Cerebellar nuclear complex (tissue), 1 donor: ENCODE measurements around the gene MPP2.
A peak's percentile ranks its signal among the peaks of the same experiment; 100 is the strongest.
"Not testable (repeated sequence)": the region's sequence is repeated elsewhere in the genome, so short reads cannot be mapped to it uniquely, and the experiment has no call there.

Source experiments
- DNase-seq, 2 experiments: peaks; one replicate each; lab custom pipeline; 2025; lab: John Stamatoyannopoulos, UW

The MPP2 gene

DNA sequence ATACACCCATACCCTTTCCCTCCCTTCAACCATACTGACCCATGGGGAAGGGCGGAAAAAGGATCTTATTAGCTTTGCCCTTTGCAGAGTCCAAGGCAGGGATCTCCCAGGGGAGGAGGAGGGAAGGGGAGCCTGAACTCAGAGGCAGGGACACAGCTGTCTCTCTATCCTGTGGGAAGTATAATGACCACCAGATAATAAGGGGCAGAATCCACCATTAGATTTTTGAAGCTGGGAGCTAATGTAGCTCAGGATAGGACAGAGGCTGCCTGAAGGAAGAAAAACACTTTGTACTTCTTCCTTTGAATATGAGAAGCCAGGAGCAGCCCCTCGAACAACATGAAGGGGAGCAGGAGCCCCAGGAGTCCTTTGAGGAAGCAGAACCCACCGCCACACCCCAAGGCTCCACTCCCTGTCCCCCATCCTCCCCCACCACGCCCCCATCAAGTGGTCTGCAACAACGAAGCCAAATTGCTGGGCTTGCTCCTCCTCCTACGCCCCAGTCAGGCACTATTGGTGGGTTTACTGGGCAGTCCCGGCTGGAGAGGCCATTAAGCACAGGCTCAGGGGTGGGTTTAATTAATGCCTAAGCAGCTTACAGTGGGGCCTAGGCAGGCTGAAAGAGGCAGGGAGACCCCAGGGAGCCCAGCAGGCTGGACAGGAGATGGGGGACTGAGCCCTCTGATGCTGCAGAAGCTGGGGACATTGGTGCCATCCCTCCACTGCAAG lies 5.3 kb downstream of the MPP2 start:
- no peak for DNase-seq

DNA sequence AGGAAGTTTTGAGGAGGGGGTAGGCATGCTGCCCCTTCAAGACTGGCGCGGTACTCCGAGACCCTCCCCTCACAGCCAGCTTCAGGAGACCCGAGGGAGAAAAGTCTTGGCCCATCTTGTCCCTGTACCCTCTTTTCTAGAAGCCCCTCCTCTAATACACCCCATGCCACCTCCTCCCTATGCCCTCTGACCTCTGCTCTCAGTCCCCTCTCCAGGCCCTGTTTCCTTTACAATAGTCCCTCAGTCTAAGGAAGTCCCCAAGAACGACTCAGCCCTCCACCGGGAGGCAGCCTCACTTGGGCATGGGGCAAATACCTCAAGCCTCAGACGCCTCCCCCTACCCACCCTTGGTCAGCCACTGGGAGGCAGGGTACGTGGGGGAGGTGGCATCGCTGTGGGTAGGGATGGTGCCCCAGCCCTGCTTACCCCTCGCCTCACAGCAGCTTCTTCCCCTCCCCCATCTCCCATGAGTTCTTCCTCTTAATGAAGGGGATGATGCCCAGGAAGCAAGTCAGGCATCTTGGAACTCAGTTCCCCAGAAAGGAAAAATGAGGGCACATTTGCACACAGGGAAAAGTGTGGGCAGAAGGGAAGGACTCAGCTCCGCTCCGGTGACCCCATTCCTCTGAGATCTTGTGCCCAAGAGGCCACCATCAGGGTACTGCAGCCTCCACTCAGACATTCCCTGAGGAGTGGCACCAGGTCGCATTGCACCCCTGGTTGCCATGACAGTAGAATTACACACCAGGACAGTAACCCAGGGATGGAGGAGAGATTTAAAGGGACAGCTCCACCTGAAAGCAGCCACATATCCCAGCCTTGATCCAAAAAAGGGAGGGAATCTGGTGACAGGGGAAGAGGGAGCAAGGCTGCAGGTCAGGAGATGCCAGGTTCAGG lies 6.2 kb downstream of the MPP2 start:
- no peak for DNase-seq

DNA sequence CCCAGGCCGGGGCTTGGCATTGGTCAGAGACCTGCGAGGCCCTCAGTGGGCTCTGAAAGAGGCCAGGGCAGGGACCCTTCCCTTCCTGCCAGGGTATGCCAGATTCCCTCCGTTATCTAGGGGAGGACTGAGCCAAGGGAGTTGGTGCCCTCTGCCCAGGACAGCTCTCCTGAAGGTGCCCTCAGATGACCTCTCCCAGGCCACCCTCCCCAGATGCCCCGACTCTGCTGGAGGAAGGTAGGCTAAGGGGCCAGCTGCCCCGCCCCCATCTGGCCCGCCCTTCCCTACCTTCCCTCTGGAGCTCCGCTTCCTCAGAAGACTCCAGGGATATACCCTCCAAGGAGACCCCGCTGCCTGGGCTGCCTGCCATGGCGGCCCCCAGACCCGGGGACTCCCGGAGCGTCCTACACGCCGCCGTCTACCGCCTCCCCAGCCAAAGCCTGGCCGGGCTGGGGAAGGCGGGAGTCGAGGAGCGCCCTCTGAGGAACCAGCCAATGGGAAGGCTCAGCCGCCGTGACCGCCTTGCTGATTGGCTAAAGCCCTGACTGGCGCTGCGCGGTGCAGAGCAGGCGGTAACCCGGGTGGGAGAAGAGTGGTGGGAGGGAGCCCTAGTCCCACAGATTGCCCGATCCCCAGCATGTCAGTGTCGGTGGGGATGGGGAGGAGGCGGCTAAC lies 7.0 kb downstream of the MPP2 start:
- DNase-seq: peak in 1 of 2 experiments; percentile 63

DNA sequence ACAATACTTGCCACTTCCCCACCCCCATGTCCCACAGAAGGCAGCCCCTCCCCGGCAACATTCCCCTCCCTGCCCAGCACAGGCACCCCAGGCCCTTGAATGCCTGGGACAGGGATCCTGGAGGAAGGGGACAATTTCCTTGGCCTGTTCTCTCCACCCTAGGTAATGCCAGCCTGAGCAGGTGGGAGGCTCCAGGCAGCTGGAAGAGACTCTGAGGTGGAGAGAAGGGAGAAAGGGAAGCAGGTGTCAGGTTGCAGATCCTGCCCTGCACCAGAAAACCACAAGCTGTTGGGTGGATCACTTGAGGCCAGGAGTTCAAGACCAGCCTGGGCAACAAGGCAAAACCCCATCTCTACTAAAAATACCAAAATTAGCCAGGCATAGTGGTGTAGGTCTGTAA lies 8.9 kb downstream of the MPP2 start:
- DNase-seq: no peak

DNA sequence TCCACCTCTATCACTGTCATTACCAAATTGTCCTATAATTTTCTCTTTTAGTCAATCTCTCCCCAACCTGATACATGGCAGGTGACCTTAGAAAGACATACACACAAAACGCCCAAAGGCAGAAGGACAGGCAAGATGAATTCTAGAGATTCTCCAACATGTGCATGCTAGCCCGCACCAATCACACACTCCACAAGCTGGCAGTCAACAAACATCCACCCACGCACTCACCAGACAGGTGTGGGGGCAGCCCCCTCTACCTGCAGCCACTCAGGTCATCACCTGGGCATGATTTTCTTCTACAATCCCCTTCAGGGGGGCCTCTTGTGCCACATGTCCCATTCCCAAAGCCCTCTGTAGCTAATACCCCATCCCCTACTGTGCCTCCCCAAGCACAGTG lies 9.5 kb downstream of the MPP2 start:
- DNase-seq: no peak

GRCh38 chr17:43894494-43894893 lies 12.8 kb downstream of the MPP2 start:
- DNase-seq: not testable (repeated sequence)

DNA sequence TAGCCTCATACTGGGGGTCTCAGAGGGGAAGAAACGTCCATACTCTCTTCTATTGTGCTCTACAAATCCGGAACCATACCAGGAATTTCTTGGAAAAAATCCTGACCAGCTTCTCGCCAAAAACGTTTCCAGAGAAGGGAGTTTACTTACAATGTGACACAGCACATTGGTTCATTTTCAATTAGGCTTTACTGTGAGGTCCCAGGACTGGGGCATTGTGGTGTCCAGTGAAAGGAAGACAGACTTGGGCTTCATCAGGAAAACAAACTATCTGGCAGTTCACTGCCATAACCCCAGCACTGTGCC lies 14.7 kb downstream of the MPP2 start:
- no peak for DNase-seq

DNA sequence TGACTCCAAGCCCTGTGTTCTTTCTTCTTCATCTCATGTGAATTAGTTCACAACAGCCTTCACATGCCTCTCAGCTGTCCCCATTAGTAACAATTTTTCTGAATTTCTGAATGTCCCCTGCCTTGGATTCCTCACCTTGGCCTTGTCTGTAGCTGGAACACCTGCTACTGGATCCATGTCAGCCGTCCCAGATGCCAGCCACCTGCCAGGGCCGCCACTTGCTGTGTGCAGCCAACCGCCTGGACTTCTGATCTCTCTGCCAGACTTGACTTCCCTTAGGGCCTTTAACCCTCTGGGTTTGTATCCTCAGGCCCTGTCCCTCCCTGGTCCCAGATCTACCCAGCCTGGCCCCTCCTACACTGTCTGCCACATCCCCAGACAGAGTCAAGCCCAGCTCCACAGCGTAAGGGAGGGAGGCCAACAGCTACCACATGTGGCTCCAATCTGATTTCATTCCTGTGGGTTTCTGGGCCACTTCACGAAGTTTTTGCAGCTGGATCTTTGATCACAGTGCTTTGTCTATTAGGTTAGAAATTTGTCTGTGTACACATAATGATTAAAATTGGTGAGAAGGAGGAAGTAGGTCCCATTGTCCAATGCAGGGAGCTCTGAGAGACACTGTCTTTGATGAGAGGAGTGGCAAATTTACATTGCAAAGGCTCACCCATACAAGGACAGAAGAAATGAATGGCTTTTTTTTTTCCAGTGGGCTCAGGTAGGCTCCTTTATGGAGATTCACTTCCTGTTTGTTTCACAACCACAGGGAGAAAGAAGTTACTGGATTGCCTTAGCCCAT lies 15.3 kb downstream of the MPP2 start:
- DNase-seq: no peak

GRCh38 chr17:43890240-43890639 lies 17.1 kb downstream of the MPP2 start:
- DNase-seq: no peak

- no peak for DNase-seq
Measured at GRCh38 chr17:43888548-43888947, 18.8 kb downstream of the MPP2 start.

DNA sequence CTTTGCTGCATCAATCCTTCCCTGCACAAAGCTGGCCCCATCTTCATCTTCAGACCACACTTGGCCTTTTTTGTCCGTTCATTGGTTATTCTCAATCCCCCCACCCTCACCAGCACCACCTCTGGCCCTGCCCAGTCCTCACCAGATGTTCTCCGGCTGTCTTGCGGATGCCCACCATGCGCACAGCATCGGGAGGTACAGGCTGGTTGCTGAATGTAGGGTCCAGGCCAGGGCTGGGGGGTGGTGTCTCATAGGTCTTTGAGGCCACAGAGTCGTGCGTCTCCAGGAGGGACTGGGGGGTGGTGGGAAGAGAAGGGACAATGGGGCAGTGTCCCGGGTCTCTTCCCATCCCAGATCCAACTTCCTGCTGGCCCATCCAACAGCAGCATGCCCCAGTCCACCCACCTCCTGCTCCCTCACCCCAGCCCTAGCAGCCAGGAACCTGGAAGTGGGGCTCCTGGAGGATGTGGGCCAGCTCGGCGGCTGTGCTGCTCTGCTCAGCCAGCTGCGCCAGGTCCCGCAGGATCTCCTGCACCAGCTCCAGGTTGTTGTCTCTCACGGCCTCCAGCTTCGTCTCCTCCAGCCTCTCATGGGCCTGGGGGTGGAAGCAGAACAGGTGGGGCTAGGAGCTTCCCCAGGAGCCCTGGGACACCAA lies 24.4 kb downstream of the MPP2 start:
- no peak for DNase-seq

GRCh38 chr17:43881758-43882505 lies 25.4 kb downstream of the MPP2 start:
- DNase-seq: no peak

DNA sequence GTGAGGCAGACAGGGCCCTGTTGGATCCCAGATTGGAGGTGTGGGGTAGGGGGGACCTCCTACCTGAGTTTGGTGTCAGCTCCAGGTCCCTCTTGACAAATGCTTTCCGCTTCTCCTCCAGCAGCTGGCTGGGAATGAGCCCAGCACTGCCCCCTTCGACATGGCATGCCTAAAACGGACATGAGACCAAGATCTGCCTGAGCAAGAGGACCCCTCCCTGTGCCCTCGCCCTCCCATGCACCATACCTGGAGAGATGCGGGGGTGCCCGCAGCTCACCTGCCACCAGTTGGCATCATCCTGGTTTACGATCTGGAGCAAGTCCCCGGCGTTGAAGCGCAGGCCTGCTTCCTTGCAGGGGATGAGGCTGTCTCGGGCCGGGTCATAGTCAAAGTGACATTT lies 26.2 kb downstream of the MPP2 start:
- no peak for DNase-seq

DNA sequence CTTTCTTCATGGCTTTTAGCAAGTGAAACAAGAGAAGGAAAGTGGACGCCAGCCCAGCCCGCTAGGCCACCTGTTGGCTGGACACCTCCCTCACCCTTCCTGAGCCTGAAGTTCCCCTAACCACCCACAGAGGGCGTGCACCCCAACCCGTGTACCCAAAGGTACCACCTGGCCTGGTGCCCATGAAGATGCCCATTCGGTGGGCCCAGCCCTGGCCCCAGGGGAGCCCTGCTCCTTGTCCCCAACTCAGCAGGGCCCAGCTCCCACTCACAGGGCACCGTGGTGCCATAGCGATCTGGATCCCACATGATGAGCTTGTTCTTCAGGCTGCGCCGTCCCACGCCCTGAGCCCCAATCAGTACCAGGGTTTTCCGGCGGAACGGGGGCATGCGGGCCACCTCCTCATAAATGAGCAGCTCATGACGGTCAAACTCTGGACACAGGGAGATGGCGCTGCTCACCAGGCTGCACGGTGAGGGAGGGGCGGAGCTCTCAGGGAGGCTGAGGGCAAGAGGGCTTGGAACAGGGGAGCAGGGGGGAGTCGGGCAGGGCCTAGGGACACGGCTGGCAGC lies 26.8 kb downstream of the MPP2 start:
- DNase-seq: no peak

DNA sequence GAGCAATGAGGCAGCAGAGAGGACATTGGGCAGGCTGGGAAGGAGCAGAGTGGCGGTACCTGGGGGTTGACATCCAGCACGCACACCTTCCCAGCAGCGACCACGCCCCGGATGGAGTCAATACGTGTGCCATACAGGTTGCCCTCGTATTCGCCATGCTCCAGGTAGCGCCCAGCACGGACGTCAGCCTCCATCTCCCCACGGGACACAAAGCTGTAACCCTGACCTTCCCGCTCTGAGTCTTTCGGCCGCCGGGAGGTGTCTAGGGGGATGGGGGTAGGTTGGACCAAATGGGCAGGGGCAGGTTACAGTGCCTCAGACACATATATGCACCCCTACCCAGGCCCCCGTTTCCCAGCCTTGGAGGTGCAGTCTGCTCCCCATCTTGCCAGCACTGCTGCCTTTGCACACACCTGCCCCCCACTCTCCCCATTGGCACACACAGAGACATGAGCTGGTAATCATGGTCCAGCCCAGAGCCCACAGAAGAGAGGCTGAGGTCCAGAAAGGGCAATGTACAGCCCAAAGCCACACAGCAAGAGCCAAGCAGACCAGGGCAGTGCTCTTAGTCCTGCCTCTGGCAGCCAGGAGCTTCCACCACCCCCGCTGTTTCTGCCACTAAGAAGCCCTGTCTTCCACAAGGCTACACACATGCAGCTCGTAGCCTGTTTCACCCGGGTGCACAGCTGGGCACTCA lies 27.5 kb downstream of the MPP2 start:
- DNase-seq: no peak

DNA sequence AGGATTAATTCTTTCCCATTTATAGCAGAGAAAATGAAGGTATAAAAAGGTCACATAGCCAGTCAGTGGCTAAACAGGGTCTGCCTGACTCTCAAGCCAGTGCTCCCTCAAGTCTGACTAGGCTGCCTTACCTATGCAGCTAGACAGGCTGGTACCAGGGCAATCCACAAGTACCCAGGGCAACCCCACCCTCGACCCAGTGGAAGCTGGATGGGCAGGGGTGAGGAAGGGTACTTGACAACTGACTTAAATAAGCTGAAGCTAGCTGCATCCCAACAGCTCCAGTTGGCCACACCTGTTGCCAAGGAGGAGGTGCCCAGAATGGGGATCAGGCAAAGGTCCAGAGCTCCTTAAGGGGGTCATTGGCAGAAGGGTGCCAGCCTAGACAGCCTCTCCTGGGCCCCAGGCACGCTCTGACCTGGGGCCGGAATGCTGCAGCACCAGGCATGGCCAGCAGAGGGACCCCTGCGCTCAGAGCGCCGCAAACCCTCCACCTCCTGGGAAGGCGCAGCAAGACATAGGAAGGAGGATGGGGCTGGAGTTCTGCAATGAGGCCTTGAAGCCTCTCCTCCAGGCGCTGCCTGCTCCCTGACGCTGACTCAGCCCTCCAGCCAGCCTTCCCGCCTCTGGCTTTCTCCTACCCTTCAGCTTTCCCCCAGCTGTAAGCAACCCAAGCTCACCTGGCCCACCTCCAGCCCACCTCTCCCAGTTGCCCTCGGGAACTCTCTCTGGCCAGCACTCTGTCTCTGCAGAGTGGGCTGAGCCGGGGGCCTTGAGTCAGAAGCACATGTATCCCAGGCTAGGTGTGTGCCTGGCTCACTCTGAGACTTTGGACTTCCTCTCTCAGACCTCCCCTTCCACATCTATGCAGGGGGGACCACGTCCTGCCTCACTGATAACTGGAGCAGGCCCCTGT lies 28.8 kb downstream of the MPP2 start:
- peak in 1 of 2 experiments; percentile 26 for DNase-seq

DNA sequence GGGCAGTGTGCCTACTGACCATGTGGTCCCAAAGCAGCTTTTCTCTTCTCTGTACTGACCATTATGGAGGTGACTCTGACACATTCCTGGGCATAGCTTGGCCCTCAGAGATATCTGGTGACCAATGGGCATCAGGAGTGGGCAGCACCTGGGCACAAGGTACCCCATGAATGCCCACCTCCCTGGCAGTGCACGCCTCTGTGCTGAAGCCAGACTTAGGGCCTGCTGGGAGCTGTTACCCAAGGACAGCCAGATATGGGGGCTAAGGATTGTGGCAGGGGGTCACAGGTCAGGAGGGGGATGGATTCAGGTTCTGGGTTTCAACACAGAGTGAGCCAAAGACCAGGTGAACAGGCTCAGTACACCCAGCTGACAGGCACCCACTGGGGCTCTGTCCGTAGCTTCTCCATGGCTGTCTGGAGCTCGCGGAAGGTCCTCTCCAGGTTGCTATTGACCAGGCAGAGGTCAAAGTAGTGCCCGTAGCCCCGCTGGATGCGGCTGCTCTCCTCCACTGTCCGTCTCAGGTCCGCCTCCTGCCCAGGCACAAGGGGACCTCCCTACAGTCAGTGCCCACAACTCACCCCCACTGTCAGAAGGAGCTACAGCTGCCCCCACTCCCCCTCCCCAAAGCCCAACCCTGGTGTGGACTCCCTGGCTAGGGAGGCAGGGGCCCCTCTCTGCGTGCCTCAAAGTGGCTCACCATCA lies 29.7 kb downstream of the MPP2 start:
- DNase-seq: no peak

DNA sequence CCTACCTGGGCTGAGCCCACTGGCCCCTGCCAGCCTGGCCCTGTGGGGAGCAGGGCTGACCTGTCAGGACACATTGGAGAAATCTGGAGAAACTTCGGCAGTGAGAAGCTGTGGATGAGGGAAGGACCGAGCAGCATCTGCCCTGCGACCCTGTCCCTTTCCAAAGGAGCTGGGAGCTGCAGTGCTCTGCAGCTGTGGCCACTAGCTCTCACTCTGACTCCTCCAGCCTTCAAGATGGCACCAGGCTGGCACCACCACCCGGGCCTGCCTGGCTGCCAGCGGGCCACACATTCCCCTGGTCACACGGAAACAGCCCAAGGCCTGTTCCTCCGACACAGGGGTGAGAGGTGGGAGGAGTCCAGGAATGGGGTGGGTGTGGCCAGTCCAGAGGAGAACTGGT lies 30.3 kb downstream of the MPP2 start:
- DNase-seq: no peak
